Measurements from ENCODE around the gene PPY. TPM values are rescaled to one million over a fixed set of nuclear protein-coding genes. Genes with fewer than 3 reads are reported as not detected.

Gene PPY
- total and polyA plus RNA-seq, 2 donors (not counting 1 experiment from before 2014, with no cell fraction given): not detected

- Histone ChIP-seq H3K4me1 (ENCODE audit: control insufficient read depth, extremely low read depth, insufficient read depth, low read length) (peaks cover 3% of the 10 kb centered on the region), H3K27me3 (ENCODE audit: control insufficient read depth, insufficient read depth, low read length) (peaks cover 3% of the 10 kb centered on the region), H3K4me3 (replicated peaks in 1 of 4; ENCODE audit: control extremely low read depth in 1 of 4, insufficient read depth in 1 of 4, low read depth in 3 of 4, low read length in 4 of 4) (no peak overlapping the region), H3K79me2 (ENCODE audit: control insufficient read depth, insufficient read depth, low read length) (no peaks in the 10 kb centered on the region), H3K36me3 (ENCODE audit: control insufficient read depth, insufficient read depth, low read length) (no peaks in the 10 kb centered on the region), H2AFZ (ENCODE audit: low read length) (no peak overlapping the region), H3K9me3 (ENCODE audit: control insufficient read depth, insufficient read depth, low read depth, low read length) (no peaks in the 10 kb centered on the region), H4K20me1 (ENCODE audit: control insufficient read depth, extremely low read depth, insufficient read depth, low read length) (no peaks in the 10 kb centered on the region), H3K27ac (ENCODE audit: insufficient read depth, low read length) (no peak overlapping the region), H3K9ac (ENCODE audit: insufficient read depth, low read length) (no peak overlapping the region), H3K4me2 (ENCODE audit: extremely low read depth, insufficient read depth, low read length) (no peak overlapping the region)
- TF ChIP-seq CTCF (conservative IDR thresholded peaks at IDR 0.05 in 1 of 2, IDR thresholded peaks at IDR 0.05 in 1 of 2; ENCODE audit: low read depth in 1 of 2, low read length in 2 of 2): no peak
- no peak for TF ChIP-seq EZH2 (IDR thresholded peaks at IDR 0.05; ENCODE audit: low read length, missing control alignments)
- DNase-seq (ENCODE audit: low read depth in 2 of 2): no peak
These were observed 3.5 kb downstream of the PPY start for GRCh38 chr17:43938838-43939182.

GRCh38 chr17:43936434-43936833 lies 5.8 kb downstream of the PPY start:
- Histone ChIP-seq H3K9ac (ENCODE audit: insufficient read depth, low read length) (no peak overlapping the region), H3K27me3 (ENCODE audit: control insufficient read depth, insufficient read depth, low read length) (peaks cover 3% of the 10 kb centered on the region), H3K4me1 (ENCODE audit: control insufficient read depth, extremely low read depth, insufficient read depth, low read length) (peaks cover 3% of the 10 kb centered on the region), H4K20me1 (ENCODE audit: control insufficient read depth, extremely low read depth, insufficient read depth, low read length) (no peaks in the 10 kb centered on the region), H3K9me3 (ENCODE audit: control insufficient read depth, insufficient read depth, low read depth, low read length) (no peaks in the 10 kb centered on the region), H3K79me2 (ENCODE audit: control insufficient read depth, insufficient read depth, low read length) (no peaks in the 10 kb centered on the region), H3K36me3 (ENCODE audit: control insufficient read depth, insufficient read depth, low read length) (no peaks in the 10 kb centered on the region), H3K4me3 (replicated peaks in 1 of 4; ENCODE audit: control extremely low read depth in 1 of 4, insufficient read depth in 1 of 4, low read depth in 3 of 4, low read length in 4 of 4) (no peak overlapping the region), H2AFZ (ENCODE audit: low read length) (no peak overlapping the region), H3K27ac (ENCODE audit: insufficient read depth, low read length) (no peak overlapping the region), H3K4me2 (ENCODE audit: extremely low read depth, insufficient read depth, low read length) (no peak overlapping the region)
- DNase-seq (ENCODE audit: low read depth in 2 of 2): peak in 1 of 2 donors; percentile 14
- TF ChIP-seq EZH2 (IDR thresholded peaks at IDR 0.05; ENCODE audit: low read length, missing control alignments) (no peak), CTCF (conservative IDR thresholded peaks at IDR 0.05 in 1 of 2, IDR thresholded peaks at IDR 0.05 in 1 of 2; ENCODE audit: low read depth in 1 of 2, low read length in 2 of 2) (no peak)

GRCh38 chr17:43935926-43936261 lies 6.4 kb downstream of the PPY start:
- H3K9me3 ChIP-seq (ENCODE audit: control insufficient read depth, insufficient read depth, low read depth, low read length): no peaks in the 10 kb centered on the region
- no peak for DNase-seq (ENCODE audit: low read depth in 2 of 2)
- H3K79me2 ChIP-seq (ENCODE audit: control insufficient read depth, insufficient read depth, low read length): no peaks in the 10 kb centered on the region
- H3K36me3 ChIP-seq (ENCODE audit: control insufficient read depth, insufficient read depth, low read length): no peaks in the 10 kb centered on the region
- no peak overlapping the region for H3K27ac ChIP-seq (ENCODE audit: insufficient read depth, low read length)
- peaks cover 3% of the 10 kb centered on the region for H3K4me1 ChIP-seq (ENCODE audit: control insufficient read depth, extremely low read depth, insufficient read depth, low read length)
- no peak overlapping the region for H2AFZ ChIP-seq (ENCODE audit: low read length)
- H3K27me3 ChIP-seq (ENCODE audit: control insufficient read depth, insufficient read depth, low read length): peaks cover 3% of the 10 kb centered on the region
- H3K9ac ChIP-seq (ENCODE audit: insufficient read depth, low read length): no peak overlapping the region
- H4K20me1 ChIP-seq (ENCODE audit: control insufficient read depth, extremely low read depth, insufficient read depth, low read length): no peaks in the 10 kb centered on the region
- H3K4me2 ChIP-seq (ENCODE audit: extremely low read depth, insufficient read depth, low read length): no peak overlapping the region
- no peak overlapping the region for H3K4me3 ChIP-seq (replicated peaks in 1 of 4; ENCODE audit: control extremely low read depth in 1 of 4, insufficient read depth in 1 of 4, low read depth in 3 of 4, low read length in 4 of 4)
- TF ChIP-seq CTCF (conservative IDR thresholded peaks at IDR 0.05 in 1 of 2, IDR thresholded peaks at IDR 0.05 in 1 of 2; ENCODE audit: low read depth in 1 of 2, low read length in 2 of 2) (no peak), EZH2 (IDR thresholded peaks at IDR 0.05; ENCODE audit: low read length, missing control alignments) (no peak)
